ENCODE results near the gene GRIN2A.

Gene GRIN2A

GRCh38 chr16:10181196-10182162 is 749 bp downstream of the GRIN2A start:
- DNase-seq, result peak; percentile 4

GRCh38 chr16:10180771-10181163 is 1.5 kb downstream of the GRIN2A start:
- DNase-seq, result peak; percentile 6

GRCh38 chr16:10180042-10180770 is 2.0 kb downstream of the GRIN2A start:
- no peak for DNase-seq

GRCh38 chr16:10178526-10178925 is 3.7 kb downstream of the GRIN2A start:
- DNase-seq, result no peak

GRCh38 chr16:10178080-10178479 is 4.1 kb downstream of the GRIN2A start:
- no peak for DNase-seq

- no peak for DNase-seq
Measured at GRCh38 chr16:10172848-10173655, 9.2 kb downstream of the GRIN2A start.

- DNase-seq, result no peak
Measured at GRCh38 chr16:10171221-10171620, 11.0 kb downstream of the GRIN2A start.

- DNase-seq, result no peak
Measured at GRCh38 chr16:10169904-10170410, 12.3 kb downstream of the GRIN2A start.

GRCh38 chr16:10169031-10169430 is 13.2 kb downstream of the GRIN2A start:
- no peak for DNase-seq

- DNase-seq, result no peak
Measured at GRCh38 chr16:10168258-10168657, 14.0 kb downstream of the GRIN2A start.

- DNase-seq, result no peak
Measured at GRCh38 chr16:10165643-10166042, 16.6 kb downstream of the GRIN2A start.

- no peak for DNase-seq
Measured at GRCh38 chr16:10162981-10163380, 19.2 kb downstream of the GRIN2A start.

- no peak for DNase-seq
Measured at GRCh38 chr16:10156099-10156498, 26.1 kb downstream of the GRIN2A start.

GRCh38 chr16:10154389-10154788 is 27.8 kb downstream of the GRIN2A start:
- no peak for DNase-seq

- no peak for DNase-seq
Measured at GRCh38 chr16:10153985-10154384, 28.2 kb downstream of the GRIN2A start.

- DNase-seq, result no peak
Measured at GRCh38 chr16:10151718-10152117, 30.5 kb downstream of the GRIN2A start.

GRCh38 chr16:10150906-10151305 is 31.3 kb downstream of the GRIN2A start:
- DNase-seq, result no peak

GRCh38 chr16:10145542-10146035 is 36.6 kb downstream of the GRIN2A start:
- DNase-seq, result no peak

GRCh38 chr16:10141671-10142070 is 40.6 kb downstream of the GRIN2A start:
- no peak for DNase-seq

GRCh38 chr16:10138881-10139280 is 43.3 kb downstream of the GRIN2A start:
- no peak for DNase-seq

- no peak for DNase-seq
Measured at GRCh38 chr16:10137341-10137740, 44.9 kb downstream of the GRIN2A start.

- DNase-seq, result no peak
Measured at GRCh38 chr16:10136916-10137315, 45.3 kb downstream of the GRIN2A start.

- DNase-seq, result no peak
Measured at GRCh38 chr16:10130538-10130937, 51.7 kb downstream of the GRIN2A start.

Data from activated naive CD4-positive, alpha-beta T cell treated with Interleukin-2 at 50 U/mL for 16 hours (primary cell).